ENCODE results near the gene KANSL1.

DNA sequence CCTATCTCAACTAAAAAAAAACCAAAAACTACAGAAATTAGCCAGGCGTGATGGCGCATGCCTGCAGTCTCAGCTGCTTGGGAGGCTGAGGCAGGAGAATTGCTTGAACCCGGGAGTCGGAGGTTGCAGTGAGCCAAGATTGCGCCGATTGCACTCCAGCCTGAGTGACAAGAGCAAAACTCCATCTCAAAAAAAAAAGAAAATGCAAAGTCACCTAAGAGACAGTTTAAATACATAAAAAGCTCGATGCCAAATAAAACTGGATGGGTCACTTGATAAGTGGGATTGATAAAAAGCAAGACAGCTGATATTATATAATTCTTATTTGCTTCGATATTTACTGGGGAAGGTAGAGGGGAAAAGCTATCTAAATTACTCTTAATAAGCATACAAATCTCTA lies 15.8 kb upstream of the KANSL1 start:
- TF ChIP-seq, protein P1, sequence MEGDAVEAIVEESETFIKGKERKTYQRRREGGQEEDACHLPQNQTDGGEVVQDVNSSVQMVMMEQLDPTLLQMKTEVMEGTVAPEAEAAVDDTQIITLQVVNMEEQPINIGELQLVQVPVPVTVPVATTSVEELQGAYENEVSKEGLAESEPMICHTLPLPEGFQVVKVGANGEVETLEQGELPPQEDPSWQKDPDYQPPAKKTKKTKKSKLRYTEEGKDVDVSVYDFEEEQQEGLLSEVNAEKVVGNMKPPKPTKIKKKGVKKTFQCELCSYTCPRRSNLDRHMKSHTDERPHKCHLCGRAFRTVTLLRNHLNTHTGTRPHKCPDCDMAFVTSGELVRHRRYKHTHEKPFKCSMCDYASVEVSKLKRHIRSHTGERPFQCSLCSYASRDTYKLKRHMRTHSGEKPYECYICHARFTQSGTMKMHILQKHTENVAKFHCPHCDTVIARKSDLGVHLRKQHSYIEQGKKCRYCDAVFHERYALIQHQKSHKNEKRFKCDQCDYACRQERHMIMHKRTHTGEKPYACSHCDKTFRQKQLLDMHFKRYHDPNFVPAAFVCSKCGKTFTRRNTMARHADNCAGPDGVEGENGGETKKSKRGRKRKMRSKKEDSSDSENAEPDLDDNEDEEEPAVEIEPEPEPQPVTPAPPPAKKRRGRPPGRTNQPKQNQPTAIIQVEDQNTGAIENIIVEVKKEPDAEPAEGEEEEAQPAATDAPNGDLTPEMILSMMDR (IDR thresholded peaks at IDR 0.05; ENCODE audit: insufficient read depth, low read depth, low read length): no peak
- no peak for TF ChIP-seq EZH2 (IDR thresholded peaks at IDR 0.05; ENCODE audit: insufficient read depth, low read length)
